Hepatocyte (in vitro differentiated cells): Measurements from ENCODE around the gene MFSD11.

Experiments used
- CTCF ChIP-seq: fragments of 200-600 bp; sonication (generic); IDR thresholded peaks from 2 replicates; pipeline ENCODE4 v1.5.1; 2016; ENCODE audit warnings: antibody characterized with exemption, mild to moderate bottlenecking; ENCODE audit not compliant: poor library complexity
- EZH2 ChIP-seq: fragments of 200-600 bp; sonication (generic); IDR thresholded peaks from 2 replicates; pipeline ENCODE4 v1.6.1; 2016; ENCODE audit warnings: antibody characterized with exemption, mild to moderate bottlenecking, borderline replicate concordance
- EZH2phosphoT487 ChIP-seq: fragments of 200-600 bp; sonication (generic); IDR thresholded peaks from one replicate; pipeline ENCODE4 v1.6.1; 2018; ENCODE audit warnings: antibody characterized with exemption, mild to moderate bottlenecking, low read depth, moderate library complexity; ENCODE audit not compliant: unreplicated experiment, severe bottlenecking

- TF ChIP-seq EZH2 (no peak), CTCF (no peak), EZH2phosphoT487 (no peak)
Observed at GRCh38 chr17:76752006-76752405, 14.1 kb downstream of the MFSD11 start.
